Stimulated activated CD4-positive, alpha-beta T cell treated with anti-CD3 and anti-CD28 coated beads, Interleukin-1b, Interleukin-23, amount 100 ng/mL, for 1 hour (primary cell): Measurements from ENCODE around the gene UCK1.

Experiments used
- DNase-seq, 2 donors: peaks; one replicate each; pipeline ENCODE4 v3.0.0-alpha.2; 2020; ENCODE audit warnings: low read depth in 2 of 2

The UCK1 gene

GRCh38 chr9:131496844-131497405 is 34.1 kb downstream of the UCK1 start:
- no peak for DNase-seq

GRCh38 chr9:131495785-131496184 is 35.3 kb downstream of the UCK1 start:
- DNase-seq = no peak

- DNase-seq = no peak
Measured at GRCh38 chr9:131494296-131494870, 36.7 kb downstream of the UCK1 start.

- no peak for DNase-seq
Measured at GRCh38 chr9:131492070-131492469, 39.0 kb downstream of the UCK1 start.

GRCh38 chr9:131491001-131491710 is 39.9 kb downstream of the UCK1 start:
- DNase-seq = no peak

GRCh38 chr9:131490514-131490913 is 40.5 kb downstream of the UCK1 start:
- no peak for DNase-seq

GRCh38 chr9:131487621-131488031 is 43.4 kb downstream of the UCK1 start:
- DNase-seq = no peak

- no peak for DNase-seq
Measured at GRCh38 chr9:131487001-131487400, 44.1 kb downstream of the UCK1 start.

GRCh38 chr9:131485728-131486422 is 45.2 kb downstream of the UCK1 start:
- DNase-seq = no peak

GRCh38 chr9:131485206-131485605 is 45.9 kb downstream of the UCK1 start:
- DNase-seq = no peak

- no peak for DNase-seq
Measured at GRCh38 chr9:131484560-131485185, 46.4 kb downstream of the UCK1 start.

GRCh38 chr9:131484051-131484445 is 47.0 kb downstream of the UCK1 start:
- no peak for DNase-seq

- no peak for DNase-seq
Measured at GRCh38 chr9:131483319-131484050, 47.6 kb downstream of the UCK1 start.

- no peak for DNase-seq
Measured at GRCh38 chr9:131482343-131483006, 48.6 kb downstream of the UCK1 start.

- DNase-seq = no peak
Measured at GRCh38 chr9:131481441-131482342, 49.4 kb downstream of the UCK1 start.

GRCh38 chr9:131480258-131480657 is 50.8 kb downstream of the UCK1 start:
- no peak for DNase-seq

- no peak for DNase-seq
Measured at GRCh38 chr9:131478911-131479310, 52.2 kb downstream of the UCK1 start.

- DNase-seq = peak; percentile 31 to 39
Measured at GRCh38 chr9:131478421-131478868, 52.6 kb downstream of the UCK1 start.

- DNase-seq = no peak
Measured at GRCh38 chr9:131477816-131478419, 53.1 kb downstream of the UCK1 start.
